ENCODE data around the gene ABCD1.
A peak's percentile ranks its signal among the peaks of the same experiment; 100 is the strongest.

ABCD1 gene

DNA sequence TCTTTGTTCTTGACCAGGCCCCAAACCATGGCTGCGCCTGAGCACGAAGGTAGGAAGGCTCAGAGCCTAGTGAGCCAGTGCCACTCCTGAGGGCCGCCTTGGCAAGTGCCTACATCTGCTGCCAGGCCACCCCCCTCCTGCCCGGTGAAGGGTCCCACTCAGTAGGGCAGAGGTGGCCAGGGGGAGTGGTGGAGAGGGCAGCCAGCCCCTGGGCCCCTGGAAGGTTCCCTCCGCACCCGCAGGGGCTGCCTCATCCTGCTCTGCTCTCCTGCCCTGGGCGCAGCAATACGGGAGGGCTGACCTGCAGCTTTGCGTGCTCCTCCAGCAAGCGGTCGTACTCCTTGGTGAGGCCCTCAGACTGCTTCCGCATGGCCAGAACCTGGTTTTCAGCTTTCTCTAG, 22.9 kb upstream of the ABCD1 start (continued):
- TF ChIP-seq, protein P1, sequence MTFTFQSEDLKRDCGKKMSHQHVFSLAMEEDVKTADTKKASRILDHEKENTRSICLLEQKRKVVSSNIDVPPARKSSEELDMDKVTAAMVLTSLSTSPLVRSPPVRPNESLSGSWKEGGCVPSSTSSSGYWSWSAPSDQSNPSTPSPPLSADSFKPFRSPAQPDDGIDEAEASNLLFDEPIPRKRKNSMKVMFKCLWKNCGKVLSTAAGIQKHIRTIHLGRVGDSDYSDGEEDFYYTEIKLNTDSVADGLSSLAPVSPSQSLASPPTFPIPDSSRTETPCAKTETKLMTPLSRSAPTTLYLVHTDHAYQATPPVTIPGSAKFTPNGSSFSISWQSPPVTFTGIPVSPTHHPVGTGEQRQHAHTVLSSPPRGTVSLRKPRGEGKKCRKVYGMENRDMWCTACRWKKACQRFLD (tag by site-specific recombination; IDR thresholded peaks at IDR 0.05) = no peak
- no peak for TF ChIP-seq SP7 (tag by site-specific recombination; IDR thresholded peaks at IDR 0.05)

DNA sequence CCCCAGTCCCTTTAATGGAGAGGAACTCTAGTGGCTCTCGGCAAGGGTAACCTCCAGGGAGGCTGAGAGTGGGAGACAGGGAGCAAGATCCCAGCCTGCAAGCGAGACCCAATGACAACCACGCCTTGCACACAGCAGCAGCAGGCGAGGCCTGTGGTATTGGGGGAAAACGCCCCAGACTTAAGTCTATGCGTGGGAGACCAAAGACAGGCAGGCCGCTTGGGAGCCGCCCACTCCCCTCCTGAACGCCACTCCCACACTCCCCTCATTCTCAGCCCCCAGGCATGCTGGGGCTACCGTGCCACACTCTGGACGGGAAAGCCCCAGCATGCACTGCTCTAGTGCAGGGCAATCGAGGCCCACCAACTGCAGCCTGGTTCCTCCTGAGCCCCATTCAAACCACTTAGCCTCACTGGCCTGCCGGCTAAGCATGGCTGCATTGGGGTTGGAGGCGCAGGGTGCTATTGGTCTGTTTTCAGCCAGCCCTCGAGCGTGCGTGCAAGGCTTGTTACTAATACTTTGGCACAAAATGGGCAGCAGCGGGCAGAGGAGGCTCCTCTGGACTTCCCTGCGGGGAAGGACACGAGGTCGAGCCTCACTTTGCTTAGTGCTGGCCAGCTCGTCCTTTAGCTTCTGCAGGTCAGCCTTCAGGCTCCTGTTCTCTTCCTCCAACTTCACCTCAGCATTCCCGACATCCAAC, 22.2 kb upstream of the ABCD1 start:
- CTCF ChIA-PET = interaction anchor here (0.5 kb wide), 1 partner anchor 193 kb away, joined by 5 read pairs; no protein-coding TSS in a partner anchor
- Histone ChIP-seq H3K27ac (ENCODE audit: extremely low read depth, low read depth, low read length) (no peak overlapping the region), H3K4me1 (ENCODE audit: control insufficient read depth, insufficient read depth, low read length) (no peaks in the 10 kb centered on the region), H3K9me3 (ENCODE audit: control insufficient read depth, insufficient read depth, low read depth, low read length) (no peaks in the 10 kb centered on the region), H3K36me3 (ENCODE audit: control insufficient read depth in 2 of 2, insufficient read depth in 1 of 2, low read length in 2 of 2) (peaks cover 0 to 72% of the 10 kb centered on the region in 2 experiments; a peak in 1 of 3 replicates), H3K4me3 (ENCODE audit: low read depth, low read length) (no peak overlapping the region)
- TF ChIP-seq ZNF501 (tag by site-specific recombination; IDR thresholded peaks at IDR 0.05) (no peak), ZFHX2 (tag by site-specific recombination; conservative IDR thresholded peaks at IDR 0.05) (peak; percentile 84), EGR2 (tag by site-specific recombination; IDR thresholded peaks at IDR 0.05; ENCODE audit: low read depth) (peak; percentile 72), ZNF23 (tag by site-specific recombination; IDR thresholded peaks at IDR 0.05; ENCODE audit: borderline replicate concordance) (no peak), MYNN (tag by site-specific recombination; IDR thresholded peaks at IDR 0.05; ENCODE audit: borderline replicate concordance) (no peak)
- TF ChIP-seq, protein P2, sequence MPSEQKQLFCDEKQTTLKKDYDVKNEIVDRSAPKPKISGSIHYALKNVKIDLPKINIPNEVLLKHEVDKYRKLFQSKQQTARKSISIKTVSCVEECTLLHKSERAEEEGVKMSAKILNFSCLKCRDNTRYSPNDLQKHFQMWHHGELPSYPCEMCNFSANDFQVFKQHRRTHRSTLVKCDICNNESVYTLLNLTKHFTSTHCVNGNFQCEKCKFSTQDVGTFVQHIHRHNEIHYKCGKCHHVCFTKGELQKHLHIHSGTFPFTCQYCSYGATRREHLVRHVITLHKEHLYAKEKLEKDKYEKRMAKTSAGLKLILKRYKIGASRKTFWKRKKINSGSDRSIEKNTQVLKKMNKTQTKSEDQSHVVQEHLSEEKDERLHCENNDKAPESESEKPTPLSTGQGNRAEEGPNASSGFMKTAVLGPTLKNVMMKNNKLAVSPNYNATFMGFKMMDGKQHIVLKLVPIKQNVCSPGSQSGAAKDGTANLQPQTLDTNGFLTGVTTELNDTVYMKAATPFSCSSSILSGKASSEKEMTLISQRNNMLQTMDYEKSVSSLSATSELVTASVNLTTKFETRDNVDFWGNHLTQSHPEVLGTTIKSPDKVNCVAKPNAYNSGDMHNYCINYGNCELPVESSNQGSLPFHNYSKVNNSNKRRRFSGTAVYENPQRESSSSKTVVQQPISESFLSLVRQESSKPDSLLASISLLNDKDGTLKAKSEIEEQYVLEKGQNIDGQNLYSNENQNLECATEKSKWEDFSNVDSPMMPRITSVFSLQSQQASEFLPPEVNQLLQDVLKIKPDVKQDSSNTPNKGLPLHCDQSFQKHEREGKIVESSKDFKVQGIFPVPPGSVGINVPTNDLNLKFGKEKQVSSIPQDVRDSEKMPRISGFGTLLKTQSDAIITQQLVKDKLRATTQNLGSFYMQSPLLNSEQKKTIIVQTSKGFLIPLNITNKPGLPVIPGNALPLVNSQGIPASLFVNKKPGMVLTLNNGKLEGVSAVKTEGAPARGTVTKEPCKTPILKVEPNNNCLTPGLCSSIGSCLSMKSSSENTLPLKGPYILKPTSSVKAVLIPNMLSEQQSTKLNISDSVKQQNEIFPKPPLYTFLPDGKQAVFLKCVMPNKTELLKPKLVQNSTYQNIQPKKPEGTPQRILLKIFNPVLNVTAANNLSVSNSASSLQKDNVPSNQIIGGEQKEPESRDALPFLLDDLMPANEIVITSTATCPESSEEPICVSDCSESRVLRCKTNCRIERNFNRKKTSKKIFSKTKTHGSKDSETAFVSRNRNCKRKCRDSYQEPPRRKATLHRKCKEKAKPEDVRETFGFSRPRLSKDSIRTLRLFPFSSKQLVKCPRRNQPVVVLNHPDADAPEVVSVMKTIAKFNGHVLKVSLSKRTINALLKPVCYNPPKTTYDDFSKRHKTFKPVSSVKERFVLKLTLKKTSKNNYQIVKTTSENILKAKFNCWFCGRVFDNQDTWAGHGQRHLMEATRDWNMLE (tag by site-specific recombination; conservative IDR thresholded peaks at IDR 0.05; ENCODE audit: low read depth) = no peak
- POLR2A ChIA-PET = no interaction called here

DNA sequence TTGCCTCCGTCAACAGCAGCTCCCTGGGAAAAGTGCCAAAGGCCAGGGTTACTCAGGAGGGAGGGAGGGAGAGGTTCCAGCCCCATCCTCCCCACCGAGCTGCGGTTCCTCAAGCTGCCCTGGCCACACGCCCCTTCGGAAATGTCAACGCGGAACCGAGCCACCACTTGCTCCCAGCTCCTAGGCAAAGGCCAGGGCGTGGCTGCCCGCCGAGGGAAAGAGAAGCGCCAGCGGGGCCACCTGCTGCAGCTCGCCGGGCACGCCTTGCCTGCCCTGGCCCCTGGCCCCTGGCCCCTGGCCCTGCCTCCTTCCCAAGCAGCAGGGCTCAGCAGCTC, 21.7 kb upstream of the ABCD1 start:
- CTCF ChIA-PET = interaction anchor here (0.5 kb wide), 1 partner anchor 194 kb away, joined by 5 read pairs; no protein-coding TSS in a partner anchor
- Histone ChIP-seq H3K4me3 (ENCODE audit: low read depth, low read length) (no peak overlapping the region), H3K36me3 (ENCODE audit: control insufficient read depth in 2 of 2, insufficient read depth in 1 of 2, low read length in 2 of 2) (peaks cover 0 to 75% of the 10 kb centered on the region in 2 experiments; a peak in 1 of 3 replicates), H3K27ac (ENCODE audit: extremely low read depth, low read depth, low read length) (no peak overlapping the region), H3K4me1 (ENCODE audit: control insufficient read depth, insufficient read depth, low read length) (no peaks in the 10 kb centered on the region), H3K9me3 (ENCODE audit: control insufficient read depth, insufficient read depth, low read depth, low read length) (no peaks in the 10 kb centered on the region)
- POLR2A ChIA-PET = no interaction called here
- TF ChIP-seq ZBTB48 (tag by site-specific recombination; IDR thresholded peaks at IDR 0.05) (0 out of 2 replicates have a peak, but pooled peaks have one; percentile 10), KLF1 (tag by site-specific recombination; IDR thresholded peaks at IDR 0.05) (peak; percentile 33; the same call in 1 of the 2 replicates), ZNF138 (tag by site-specific recombination; IDR thresholded peaks at IDR 0.05; ENCODE audit: borderline replicate concordance) (no peak)

DNA sequence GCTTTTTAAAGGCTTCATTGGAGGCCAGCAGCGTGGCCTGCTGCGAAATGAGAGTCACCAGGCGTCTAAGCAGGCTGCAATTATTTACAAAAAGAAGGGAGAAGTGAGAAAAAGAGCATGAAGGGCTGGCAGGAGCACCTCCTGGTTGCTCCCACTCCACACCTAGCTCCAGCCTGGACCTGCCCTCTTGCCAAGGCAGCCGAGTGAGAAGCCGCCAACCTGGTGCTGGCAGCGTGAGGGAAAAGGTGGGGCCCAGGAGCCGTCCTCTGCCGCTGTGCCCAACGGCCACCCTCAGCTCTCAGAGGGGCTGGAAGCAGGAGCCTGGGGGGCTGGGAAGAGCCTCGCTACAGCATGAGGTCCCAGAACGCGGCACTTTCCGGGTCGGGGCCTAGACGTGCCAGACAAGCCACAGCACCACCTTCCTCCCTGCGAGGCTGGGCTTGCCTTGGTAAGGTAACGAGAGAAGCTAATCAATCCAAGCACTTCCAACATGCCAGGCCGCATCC, 20.6 kb upstream of the ABCD1 start:
- ChIA-PET CTCF (interaction anchor here (0.6 to 1.2 kb wide), 2 partner anchors 36 to 248 kb away, joined by 3 read pairs; no protein-coding TSS in a partner anchor), POLR2A (no interaction called here)
- Histone ChIP-seq H3K27ac (ENCODE audit: extremely low read depth, low read depth, low read length) (no peak overlapping the region), H3K4me1 (ENCODE audit: control insufficient read depth, insufficient read depth, low read length) (no peaks in the 10 kb centered on the region), H3K9me3 (ENCODE audit: control insufficient read depth, insufficient read depth, low read depth, low read length) (no peaks in the 10 kb centered on the region), H3K4me3 (ENCODE audit: low read depth, low read length) (no peak overlapping the region), H3K36me3 (ENCODE audit: control insufficient read depth in 2 of 2, insufficient read depth in 1 of 2, low read length in 2 of 2) (peaks cover 0 to 79% of the 10 kb centered on the region in 2 experiments; a peak in 1 of 3 replicates)
- TF ChIP-seq ZNF747 (tag by site-specific recombination; IDR thresholded peaks at IDR 0.05) = no peak
- TF ChIP-seq, protein P3, sequence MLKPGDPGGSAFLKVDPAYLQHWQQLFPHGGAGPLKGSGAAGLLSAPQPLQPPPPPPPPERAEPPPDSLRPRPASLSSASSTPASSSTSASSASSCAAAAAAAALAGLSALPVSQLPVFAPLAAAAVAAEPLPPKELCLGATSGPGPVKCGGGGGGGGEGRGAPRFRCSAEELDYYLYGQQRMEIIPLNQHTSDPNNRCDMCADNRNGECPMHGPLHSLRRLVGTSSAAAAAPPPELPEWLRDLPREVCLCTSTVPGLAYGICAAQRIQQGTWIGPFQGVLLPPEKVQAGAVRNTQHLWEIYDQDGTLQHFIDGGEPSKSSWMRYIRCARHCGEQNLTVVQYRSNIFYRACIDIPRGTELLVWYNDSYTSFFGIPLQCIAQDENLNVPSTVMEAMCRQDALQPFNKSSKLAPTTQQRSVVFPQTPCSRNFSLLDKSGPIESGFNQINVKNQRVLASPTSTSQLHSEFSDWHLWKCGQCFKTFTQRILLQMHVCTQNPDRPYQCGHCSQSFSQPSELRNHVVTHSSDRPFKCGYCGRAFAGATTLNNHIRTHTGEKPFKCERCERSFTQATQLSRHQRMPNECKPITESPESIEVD (tag by site-specific recombination; IDR thresholded peaks at IDR 0.05) = no peak
- no peak for TF ChIP-seq ZNF510 (tag by site-specific recombination; IDR thresholded peaks at IDR 0.05; ENCODE audit: insufficient replicate concordance)
- TF ChIP-seq ZEB2 (tag by site-specific recombination; IDR thresholded peaks at IDR 0.05) = no peak
- no peak for TF ChIP-seq MEIS1 (CRISPR knock-in tag; IDR thresholded peaks at IDR 0.05; ENCODE audit: borderline replicate concordance)
- no peak for TF ChIP-seq ZNF555 (tag by site-specific recombination; conservative IDR thresholded peaks at IDR 0.05)
- TF ChIP-seq ZNF112 (tag by site-specific recombination; IDR thresholded peaks at IDR 0.05) = no peak

Data from HEK293 (cell line).